ENCODE results near the gene ESPL1.

The ESPL1 gene

GRCh38 chr12:53340398-53340797 is 72.3 kb downstream of the ESPL1 start:
- peaks cover 20 to 50% (median 39%) of the 10 kb centered on the region in 10 experiments for H3K4me1 ChIP-seq
- H3K4me2 ChIP-seq, result no peak overlapping the region

More at GRCh38 chr12:53340398-53340797, 72.3 kb downstream of the ESPL1 start:
- Histone ChIP-seq H3K27me3 (peaks cover 33 to 37% (median 35%) of the 10 kb centered on the region in 11 experiments), H3K4me3 (no peak overlapping the region), H3K9me3 (replicated peaks in 1 of 11) (no peaks in the 10 kb centered on the region), H3K9ac (no peak overlapping the region), H4K20me1 (peaks cover 0 to 11% (median 0%) of the 10 kb centered on the region in 11 experiments; a peak in 3 of 22 replicates), H3K27ac (no peak overlapping the region), H3K36me3 (no peaks in the 10 kb centered on the region)
- no peak for TF ChIP-seq Cebpa-rat (IDR thresholded peaks at IDR 0.05)
